Endodermal cell (in vitro differentiated cells): Measurements from ENCODE around the gene MRPS9. TPM values are rescaled to one million over a fixed set of nuclear protein-coding genes. Genes with fewer than 3 reads are reported as not detected.

ENCODE experiments used
- DNase-seq: peaks from one replicate; pipeline ENCODE4 v3.0.0-alpha.2; 2017
- H3K27ac ChIP-seq: 2 replicates; pipeline ENCODE4 v1.5.1; 2013; ENCODE audit warnings: mild to moderate bottlenecking, low read depth, low read length, moderate library complexity
- H3K27me3 ChIP-seq: 2 replicates; pipeline ENCODE4 v1.6.1; 2013; ENCODE audit warnings: mild to moderate bottlenecking, low read length, moderate library complexity; ENCODE audit not compliant: insufficient read depth, control insufficient read depth, poor library complexity, severe bottlenecking
- H3K36me3 ChIP-seq: 2 replicates; pipeline ENCODE4 v1.7.0; 2013; ENCODE audit warnings: mild to moderate bottlenecking, low read length, moderate library complexity; ENCODE audit not compliant: control insufficient read depth, insufficient read depth
- H3K4me1 ChIP-seq: one replicate; pipeline ENCODE4 v1.7.0; 2013; ENCODE audit warnings: low read length; ENCODE audit not compliant: control insufficient read depth, insufficient read depth
- H3K4me3 ChIP-seq: 2 replicates; pipeline ENCODE4 v1.5.1; 2013; ENCODE audit warnings: mild to moderate bottlenecking, low read length, moderate library complexity
- H3K9ac ChIP-seq: 2 replicates; pipeline ENCODE4 v1.6.1; 2013; ENCODE audit warnings: mild to moderate bottlenecking, low read length, moderate library complexity; ENCODE audit not compliant: poor library complexity, severe bottlenecking; ENCODE audit errors: extremely low read depth
- H3K9me3 ChIP-seq: 2 replicates; pipeline ENCODE4 v1.6.1; 2013; ENCODE audit warnings: mild to moderate bottlenecking, low read length, moderate library complexity; ENCODE audit not compliant: control insufficient read depth
- H3K27ac Mint-ChIP-seq: 2 replicates; pipeline ENCODE4 v1.8.0; 2020; ENCODE audit warnings: mixed read lengths
- H3K27me3 Mint-ChIP-seq: 2 replicates; pipeline ENCODE4 v1.8.0; 2021; ENCODE audit warnings: mild to moderate bottlenecking, mixed read lengths; ENCODE audit not compliant: insufficient read depth
- H3K36me3 Mint-ChIP-seq: 2 replicates; pipeline ENCODE4 v1.8.0; 2020; ENCODE audit warnings: low read depth, mixed read lengths
- H3K4me1 Mint-ChIP-seq: 2 replicates; pipeline ENCODE4 v1.8.0; 2020; ENCODE audit warnings: mixed read lengths
- H3K4me3 Mint-ChIP-seq: 2 replicates; pipeline ENCODE4 v1.8.0; 2020; ENCODE audit warnings: mild to moderate bottlenecking, moderate library complexity, mixed read lengths
- H3K9me3 Mint-ChIP-seq: 2 replicates; pipeline ENCODE4 v1.8.0; 2020; ENCODE audit warnings: mild to moderate bottlenecking, mixed read lengths
- CTCF ChIP-seq: fragments of 200-600 bp; sonication (generic); conservative IDR thresholded peaks from 2 replicates; pipeline ENCODE4 v1.5.0; 2021; ENCODE audit warnings: antibody characterized with exemption, mild to moderate bottlenecking
- WGBS, 2 experiments: methylation state at CpG; one replicate each; pipeline versions ENCODE4 v1.1.5 to v1.1.7; 2013; ENCODE audit warnings: missing lambda C conversion rate in 2 of 2, mixed read lengths in 1 of 2; ENCODE audit not compliant: insufficient coverage in 1 of 2, insufficient read length in 1 of 2; 5-methylcytosine and 5-hydroxymethylcytosine counted together
- total RNA-seq, 2 donors: library from RNA; stranded (reverse); fragmentation: NEBNext Ultra II Directional in 1 of 2; extraction: Animal tissue kit (Norgen Biotek cat#: 25700) in 1 of 2; gene quantifications; 2 replicates in 1 of 2; 3 replicates in 1 of 2; pipeline ENCODE4 v1.2.1, GENCODE V29; 2021

The MRPS9 gene
- total RNA-seq, 2 donors from 2014 or later = 43.4 to 52.1 TPM

- Histone ChIP-seq H3K9me3 (peaks cover 8% of the 10 kb centered on the region), H3K27me3 (peaks cover 98% of the 10 kb centered on the region), H3K9ac (no peak overlapping the region), H3K27ac (no peak overlapping the region), H3K36me3 (no peaks in the 10 kb centered on the region), H3K4me3 (no peak overlapping the region), H3K4me1 (peaks cover 10% of the 10 kb centered on the region)
- Mint-ChIP-seq H3K9me3 (no peaks in the 10 kb centered on the region), H3K4me3 (no peak overlapping the region), H3K27me3 (peaks cover 87% of the 10 kb centered on the region), H3K27ac (no peak overlapping the region), H3K36me3 (no peaks in the 10 kb centered on the region), H3K4me1 (peaks cover 26% of the 10 kb centered on the region)
- no peak for TF ChIP-seq CTCF
- DNase-seq = no peak
- 76 to 100% methylated on average over 1 to 6 of the region's 6 CpGs for WGBS, 2 experiments
These were observed 101.8 kb downstream of the MRPS9 start for GRCh38 chr2:105139556-105140239.

GRCh38 chr2:105140240-105140568 lies 102.3 kb downstream of the MRPS9 start:
- H3K27me3 ChIP-seq = peaks cover 98% of the 10 kb centered on the region
- H3K9ac ChIP-seq = no peak overlapping the region
- no peak overlapping the region for H3K27ac ChIP-seq
- Mint-ChIP-seq H3K4me3 (no peak overlapping the region), H3K9me3 (no peaks in the 10 kb centered on the region), H3K27me3 (peaks cover 87% of the 10 kb centered on the region), H3K36me3 (no peaks in the 10 kb centered on the region), H3K4me1 (peaks cover 26% of the 10 kb centered on the region), H3K27ac (no peak overlapping the region)
- H3K36me3 ChIP-seq = no peaks in the 10 kb centered on the region
- no peak for DNase-seq
- WGBS, 2 experiments = 60 to 65% methylated on average over 1 of the region's 1 CpG
- H3K4me1 ChIP-seq = peaks cover 10% of the 10 kb centered on the region
- no peak overlapping the region for H3K4me3 ChIP-seq
- TF ChIP-seq CTCF = no peak
- peaks cover 8% of the 10 kb centered on the region for H3K9me3 ChIP-seq

- DNase-seq = no peak
- Mint-ChIP-seq H3K4me1 (peaks cover 22% of the 10 kb centered on the region), H3K27me3 (peaks cover 88% of the 10 kb centered on the region), H3K9me3 (no peaks in the 10 kb centered on the region), H3K27ac (no peak overlapping the region), H3K36me3 (no peaks in the 10 kb centered on the region), H3K4me3 (no peak overlapping the region)
- Histone ChIP-seq H3K36me3 (no peaks in the 10 kb centered on the region), H3K27me3 (peaks cover 98% of the 10 kb centered on the region), H3K9me3 (peaks cover 8% of the 10 kb centered on the region), H3K4me1 (peaks cover 10% of the 10 kb centered on the region), H3K4me3 (no peak overlapping the region), H3K27ac (no peak overlapping the region), H3K9ac (no peak overlapping the region)
- 94 to 100% methylated on average over 3 to 4 of the region's 4 CpGs for WGBS, 2 experiments
- no peak for TF ChIP-seq CTCF
These were observed 103.3 kb downstream of the MRPS9 start for GRCh38 chr2:105141099-105141614.
